GM23338 (cell line): ENCODE measurements around the gene RGS3. TPM values are rescaled to one million over a fixed set of nuclear protein-coding genes. Genes with fewer than 3 reads are reported as not detected.

Experiments used
- ATAC-seq: fragments of 200-7000 bp; cut with Tn5 transposase; 3 replicates; pipeline ENCODE4 v1.9.1; 2020
- DNase-seq: peaks from one replicate; pipeline ENCODE4 v3.0.0-alpha.2; 2015; ENCODE audit warnings: low spot score
- H2AFZ ChIP-seq: fragments of 200-600 bp; sonication (generic); 2 replicates; pipeline ENCODE4 v1.8.0; 2016; ENCODE audit warnings: antibody characterized with exemption, mild to moderate bottlenecking, moderate library complexity
- H3F3A ChIP-seq: fragments of 200-600 bp; sonication (generic); replicated peaks from 2 replicates; pipeline ENCODE4 v1.8.0; 2017; ENCODE audit warnings: antibody characterized with exemption, mixed run types, low read depth
- H3K27ac ChIP-seq: fragments of 200-600 bp; sonication (generic); 2 replicates; pipeline ENCODE4 v1.6.1; 2016; ENCODE audit warnings: low read depth
- H3K27me3 ChIP-seq: fragments of 200-600 bp; sonication (generic); 2 replicates; pipeline ENCODE4 v1.8.0; 2016; ENCODE audit warnings: mild to moderate bottlenecking, mixed run types, moderate library complexity; ENCODE audit not compliant: insufficient read depth
- H3K36me3 ChIP-seq: fragments of 200-600 bp; sonication (generic); 2 replicates; pipeline ENCODE4 v1.8.0; 2016; ENCODE audit warnings: mild to moderate bottlenecking; ENCODE audit not compliant: insufficient read depth
- H3K4me1 ChIP-seq: fragments of 200-600 bp; sonication (generic); 2 replicates; pipeline ENCODE4 v1.8.0; 2016; ENCODE audit warnings: mild to moderate bottlenecking, moderate library complexity; ENCODE audit not compliant: insufficient read depth
- H3K4me2 ChIP-seq: fragments of 200-600 bp; sonication (generic); 2 replicates; pipeline ENCODE4 v1.7.1; 2017; ENCODE audit warnings: mixed run types
- H3K4me3 ChIP-seq: fragments of 200-600 bp; sonication (generic); 2 replicates; pipeline ENCODE4 v1.6.1; 2016; ENCODE audit warnings: mixed run types
- H3K79me2 ChIP-seq: fragments of 200-600 bp; sonication (generic); replicated peaks from 2 replicates; pipeline ENCODE4 v1.8.0; 2017; ENCODE audit warnings: mild to moderate bottlenecking; ENCODE audit not compliant: insufficient read depth
- H3K9me2 ChIP-seq: fragments of 200-600 bp; sonication (generic); 2 replicates; pipeline ENCODE4 v1.8.0; 2017; ENCODE audit not compliant: insufficient read depth
- H4K20me1 ChIP-seq: fragments of 200-600 bp; sonication (generic); replicated peaks from 2 replicates; pipeline ENCODE4 v1.8.0; 2017; ENCODE audit warnings: mild to moderate bottlenecking; ENCODE audit not compliant: insufficient read depth
- H3K27ac Mint-ChIP-seq: 2 replicates; pipeline ENCODE4 v1.8.0; 2020; ENCODE audit warnings: inconsistent platforms, mild to moderate bottlenecking, moderate library complexity, mixed read lengths
- H3K27me3 Mint-ChIP-seq: 3 replicates; pipeline ENCODE4 v1.8.0; 2022; ENCODE audit warnings: low read depth, mild to moderate bottlenecking, moderate library complexity, mixed read lengths, inconsistent platforms; ENCODE audit not compliant: insufficient read depth, poor library complexity
- H3K36me3 Mint-ChIP-seq: 3 replicates; pipeline ENCODE4 v1.8.0; 2021; ENCODE audit warnings: low read depth, mild to moderate bottlenecking, inconsistent platforms, moderate library complexity, mixed read lengths
- H3K4me1 Mint-ChIP-seq: 3 replicates; pipeline ENCODE4 v1.8.0; 2020; ENCODE audit warnings: mild to moderate bottlenecking, inconsistent platforms, mixed read lengths
- H3K4me3 Mint-ChIP-seq: 3 replicates; pipeline ENCODE4 v1.8.0; 2021; ENCODE audit warnings: moderate library complexity, mild to moderate bottlenecking, inconsistent platforms, mixed read lengths
- H3K9me3 Mint-ChIP-seq: 3 replicates; pipeline ENCODE4 v1.8.0; 2020; ENCODE audit warnings: moderate library complexity, mild to moderate bottlenecking, inconsistent platforms, mixed read lengths
- CREB1 ChIP-seq: fragments of 250-450 bp; sonication (Bioruptor Pico); IDR thresholded peaks from 2 replicates; pipeline ENCODE4 v1.5.0; 2020; ENCODE audit warnings: low read depth, mild to moderate bottlenecking, moderate library complexity
- CTCF ChIP-seq, 2 experiments: fragments of 200-600 bp in 1 of 2; sonication (generic) in 1 of 2; conservative IDR thresholded peaks; 2 replicates each; pipeline versions ENCODE4 v1.5.1 to v1.6.1; 2016 to 2017; ENCODE audit warnings: antibody characterized with exemption in 2 of 2, low read depth in 2 of 2, mild to moderate bottlenecking in 2 of 2, moderate library complexity in 1 of 2
- EZH2 ChIP-seq: fragments of 200-600 bp; sonication (generic); IDR thresholded peaks from one replicate; pipeline ENCODE4 v1.8.0; 2017; ENCODE audit warnings: antibody characterized with exemption, mild to moderate bottlenecking, low read depth; ENCODE audit not compliant: unreplicated experiment
- EZH2phosphoT487 ChIP-seq: fragments of 200-600 bp; sonication (generic); IDR thresholded peaks from one replicate; pipeline ENCODE4 v1.8.1; 2018; ENCODE audit warnings: antibody characterized with exemption; ENCODE audit not compliant: unreplicated experiment
- JUNB ChIP-seq: IDR thresholded peaks from one replicate; pipeline ENCODE4 v1.6.1; 2016; ENCODE audit warnings: antibody characterized with exemption; ENCODE audit not compliant: unreplicated experiment
- NANOG ChIP-seq: IDR thresholded peaks from 2 replicates; pipeline ENCODE4 v1.6.1; 2016; ENCODE audit warnings: antibody characterized with exemption, borderline replicate concordance
- POLR2AphosphoS5 ChIP-seq: IDR thresholded peaks from 2 replicates; pipeline ENCODE4 v1.6.1; 2016; ENCODE audit warnings: antibody characterized with exemption, low read depth
- REST ChIP-seq: IDR thresholded peaks from one replicate; pipeline ENCODE4 v1.6.1; 2018; ENCODE audit warnings: antibody characterized with exemption; ENCODE audit not compliant: unreplicated experiment
- STAT1 ChIP-seq: IDR thresholded peaks from one replicate; pipeline ENCODE4 v1.6.1; 2016; ENCODE audit warnings: antibody characterized with exemption; ENCODE audit not compliant: unreplicated experiment
- ZNF114 ChIP-seq: fragments of 250-450 bp; sonication (Bioruptor Pico); IDR thresholded peaks from 2 replicates; pipeline ENCODE4 v1.5.0; 2020; ENCODE audit warnings: mild to moderate bottlenecking, moderate library complexity
- ZNF331 ChIP-seq: fragments of 250-450 bp; sonication (Bioruptor Pico); IDR thresholded peaks from 2 replicates; pipeline ENCODE4 v1.5.0; 2020; ENCODE audit warnings: low read depth, mild to moderate bottlenecking, moderate library complexity
- ZNF462 ChIP-seq: fragments of 250-450 bp; sonication (Bioruptor Pico); IDR thresholded peaks from 2 replicates; pipeline ENCODE4 v1.5.0; 2020; ENCODE audit warnings: mild to moderate bottlenecking, moderate library complexity
- polyA plus RNA-seq: library from polyadenylated mRNA; unstranded; fragments of >200 nt; fragmentation: Nextera tagmentation; extraction: Ambion mirVana; gene quantifications from 2 replicates; pipeline ENCODE4 v1.2.1, GENCODE V29; 2016
- total RNA-seq: library from RNA; depleted of rRNA; stranded (reverse); fragments of >200 nt; shearing (Covaris generic); gene quantifications from 2 replicates; pipeline ENCODE4 v1.2.3, GENCODE V29; 2014
- TF ChIP-seq, protein P1 (sequence below): IDR thresholded peaks from 2 replicates; pipeline ENCODE4 v1.6.1; 2016; ENCODE audit warnings: antibody characterized with exemption

Gene RGS3
- total and polyA plus RNA-seq, 2 experiments from 2014 or later, result 14.2 to 24.3 TPM

DNA sequence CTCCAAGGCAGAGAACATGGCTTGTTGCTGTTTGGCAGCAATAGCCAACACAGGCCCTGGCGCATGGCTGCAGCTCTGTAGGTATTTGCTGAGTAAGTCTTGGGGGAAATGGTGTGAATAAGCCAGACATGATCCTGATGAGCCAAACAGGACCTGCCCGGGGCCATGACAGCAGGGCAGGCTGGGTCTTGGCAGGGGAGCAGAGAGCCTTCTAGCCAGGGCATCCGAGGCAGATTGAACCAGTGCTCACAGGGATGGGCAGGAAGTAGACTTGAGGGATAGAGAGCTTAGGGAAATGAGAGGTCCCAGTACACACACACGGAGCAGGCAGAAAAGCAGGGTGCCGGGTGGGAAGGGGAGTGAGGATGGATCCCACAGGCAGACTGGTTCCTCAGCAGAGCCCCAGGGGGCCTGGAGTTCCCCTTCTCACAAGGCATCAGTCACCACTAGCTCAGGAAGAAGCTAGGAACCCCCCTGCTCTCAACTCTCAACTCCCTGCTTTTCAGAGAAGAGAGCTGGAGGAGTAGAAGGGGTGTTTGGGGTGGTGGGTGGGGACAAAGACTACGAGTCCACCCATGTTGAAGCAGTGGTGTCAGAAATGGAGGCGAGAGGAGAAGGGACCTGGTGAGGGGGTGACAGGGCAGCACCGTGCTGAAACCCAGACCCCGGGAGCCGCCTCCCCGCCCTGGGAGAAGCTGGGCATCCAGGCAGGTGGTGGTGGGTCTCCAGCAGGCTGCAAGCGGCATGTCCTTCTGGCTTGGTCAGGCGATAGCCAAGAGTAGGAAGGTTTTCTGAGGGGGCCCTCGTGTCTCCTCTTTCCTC, 111.1 kb downstream of the RGS3 start:
- Mint-ChIP-seq H3K4me1 (peaks cover 22% of the 10 kb centered on the region), H3K27me3 (peaks cover 3% of the 10 kb centered on the region), H3K36me3 (no peaks in the 10 kb centered on the region; the same call in 2 of the 3 replicates), H3K27ac (no peak overlapping the region), H3K4me3 (no peak overlapping the region), H3K9me3 (no peaks in the 10 kb centered on the region; the same call in 2 of the 3 replicates)
- DNase-seq (no peak), ATAC-seq (peak; percentile 19)
- no peaks in the 10 kb centered on the region for H3K27me3 ChIP-seq
- H4K20me1 ChIP-seq, result no peaks in the 10 kb centered on the region
- H3F3A ChIP-seq, result no peaks in the 10 kb centered on the region
- 0 out of 2 replicates have a peak overlapping the region, but pooled peaks have one; percentile 14 for H3K4me2 ChIP-seq
- no peak for TF ChIP-seq ZNF462 (CRISPR knock-in tag)
- TF ChIP-seq ZNF114 (CRISPR knock-in tag), result no peak
- TF ChIP-seq CTCF (conservative IDR thresholded peaks at IDR 0.05; ENCODE audit: low read depth in 2 of 2), result no peak
- TF ChIP-seq REST, result no peak
- TF ChIP-seq JUNB, result no peak
- no peak for TF ChIP-seq STAT1
- no peak for TF ChIP-seq ZNF331 (CRISPR knock-in tag)
- no peak for TF ChIP-seq CREB1
- TF ChIP-seq, protein P1, sequence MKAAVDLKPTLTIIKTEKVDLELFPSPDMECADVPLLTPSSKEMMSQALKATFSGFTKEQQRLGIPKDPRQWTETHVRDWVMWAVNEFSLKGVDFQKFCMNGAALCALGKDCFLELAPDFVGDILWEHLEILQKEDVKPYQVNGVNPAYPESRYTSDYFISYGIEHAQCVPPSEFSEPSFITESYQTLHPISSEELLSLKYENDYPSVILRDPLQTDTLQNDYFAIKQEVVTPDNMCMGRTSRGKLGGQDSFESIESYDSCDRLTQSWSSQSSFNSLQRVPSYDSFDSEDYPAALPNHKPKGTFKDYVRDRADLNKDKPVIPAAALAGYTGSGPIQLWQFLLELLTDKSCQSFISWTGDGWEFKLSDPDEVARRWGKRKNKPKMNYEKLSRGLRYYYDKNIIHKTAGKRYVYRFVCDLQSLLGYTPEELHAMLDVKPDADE, result no peak
- no peak for TF ChIP-seq EZH2
- no peak for TF ChIP-seq EZH2phosphoT487
- no peak for TF ChIP-seq NANOG
- TF ChIP-seq POLR2AphosphoS5, result no peak
- H3K27ac ChIP-seq, result no peak overlapping the region
- H3K9me2 ChIP-seq, result no peaks in the 10 kb centered on the region
- H3K4me1 ChIP-seq, result peaks cover 11% of the 10 kb centered on the region; the same call in 1 of the 2 replicates
- no peak overlapping the region for H2AFZ ChIP-seq
- H3K36me3 ChIP-seq, result no peaks in the 10 kb centered on the region
- no peaks in the 10 kb centered on the region for H3K79me2 ChIP-seq
- H3K4me3 ChIP-seq, result no peak overlapping the region
